ENCODE data around the gene ABCA5. TPM values are rescaled to one million over a fixed set of nuclear protein-coding genes. Genes with fewer than 3 reads are reported as not detected.

The ABCA5 gene
- total RNA-seq, 1 experiment from 2014 or later, result 4.5 TPM

GRCh38 chr17:69336996-69337395 lies 10.1 kb upstream of the ABCA5 start:
- H2BK15ac ChIP-seq (ENCODE audit: low read depth, low read length), result no peak overlapping the region
- no peak overlapping the region for H3T11ph ChIP-seq (ENCODE audit: low read length)
- no peak overlapping the region for H2AK5ac ChIP-seq (ENCODE audit: insufficient read length, low read length)
- Mint-ChIP-seq H3K27me3 (ENCODE audit: low read depth) (no peaks in the 10 kb centered on the region), H3K36me3 (ENCODE audit: insufficient read depth in 1 of 3, low read depth in 3 of 3) (peaks cover 3 to 12% (median 3%) of the 10 kb centered on the region in 3 experiments; a peak in 4 of 7 replicates), H3K4me3 (no peak overlapping the region), H3K27ac (no peak overlapping the region), H3K4me1 (peaks cover 0 to 6% of the 10 kb centered on the region in 2 experiments; a peak in 1 of 4 replicates), H3K9me3 (peaks cover 3 to 10% of the 10 kb centered on the region in 2 experiments)
- no peak overlapping the region for H2BK120ac ChIP-seq (ENCODE audit: low read depth, low read length, poor library complexity, severe bottlenecking)
- TF ChIP-seq, protein P1, sequence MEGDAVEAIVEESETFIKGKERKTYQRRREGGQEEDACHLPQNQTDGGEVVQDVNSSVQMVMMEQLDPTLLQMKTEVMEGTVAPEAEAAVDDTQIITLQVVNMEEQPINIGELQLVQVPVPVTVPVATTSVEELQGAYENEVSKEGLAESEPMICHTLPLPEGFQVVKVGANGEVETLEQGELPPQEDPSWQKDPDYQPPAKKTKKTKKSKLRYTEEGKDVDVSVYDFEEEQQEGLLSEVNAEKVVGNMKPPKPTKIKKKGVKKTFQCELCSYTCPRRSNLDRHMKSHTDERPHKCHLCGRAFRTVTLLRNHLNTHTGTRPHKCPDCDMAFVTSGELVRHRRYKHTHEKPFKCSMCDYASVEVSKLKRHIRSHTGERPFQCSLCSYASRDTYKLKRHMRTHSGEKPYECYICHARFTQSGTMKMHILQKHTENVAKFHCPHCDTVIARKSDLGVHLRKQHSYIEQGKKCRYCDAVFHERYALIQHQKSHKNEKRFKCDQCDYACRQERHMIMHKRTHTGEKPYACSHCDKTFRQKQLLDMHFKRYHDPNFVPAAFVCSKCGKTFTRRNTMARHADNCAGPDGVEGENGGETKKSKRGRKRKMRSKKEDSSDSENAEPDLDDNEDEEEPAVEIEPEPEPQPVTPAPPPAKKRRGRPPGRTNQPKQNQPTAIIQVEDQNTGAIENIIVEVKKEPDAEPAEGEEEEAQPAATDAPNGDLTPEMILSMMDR (conservative IDR thresholded peaks at IDR 0.05), result no peak
- H3K14ac ChIP-seq (ENCODE audit: insufficient read depth, low read length), result no peak overlapping the region
- no peaks in the 10 kb centered on the region for H3K9me3 ChIP-seq (ENCODE audit: control insufficient read depth, low read depth, low read length)
- no peak overlapping the region for H3K23ac ChIP-seq (ENCODE audit: insufficient read length, low read depth, low read length)
- no peak overlapping the region for H3K27ac ChIP-seq (ENCODE audit: insufficient read length, low read depth, low read length)
- H2BK20ac ChIP-seq (ENCODE audit: low read depth, low read length, poor library complexity, severe bottlenecking), result no peak overlapping the region
- H3K23me2 ChIP-seq (ENCODE audit: insufficient read length, low read depth, low read length, poor library complexity, severe bottlenecking), result no peaks in the 10 kb centered on the region
- H2BK12ac ChIP-seq (ENCODE audit: insufficient read length, low read depth, low read length), result no peak overlapping the region
- H3K56ac ChIP-seq (ENCODE audit: insufficient read length, low read depth, low read length), result no peak overlapping the region
- H2AFZ ChIP-seq (ENCODE audit: low read length), result no peak overlapping the region
- H3K79me2 ChIP-seq (ENCODE audit: insufficient read depth, low read length), result no peaks in the 10 kb centered on the region
- H3K18ac ChIP-seq (ENCODE audit: insufficient read length, low read depth, low read length), result no peak overlapping the region
- no peak for DNase-seq
- H3K9ac ChIP-seq (ENCODE audit: extremely low read depth, insufficient read length, low read length), result no peak overlapping the region
- WGBS (ENCODE audit: extremely low coverage, insufficient read length, low lambda C conversion rate), result no CpG with 5 or more reads among the region's 1 CpG
- no peak overlapping the region for H3K4ac ChIP-seq (ENCODE audit: low read depth, low read length)
- no peaks in the 10 kb centered on the region for H3K79me1 ChIP-seq (ENCODE audit: insufficient read depth, low read depth, low read length, poor library complexity, severe bottlenecking)
- no peak overlapping the region for H2BK5ac ChIP-seq (ENCODE audit: insufficient read length, low read length)
- no peaks in the 10 kb centered on the region for H3K27me3 ChIP-seq (ENCODE audit: insufficient read depth, low read length)
- no peaks in the 10 kb centered on the region for H4K20me1 ChIP-seq (ENCODE audit: control insufficient read depth, insufficient read depth, insufficient read length)
- no peak overlapping the region for H4K91ac ChIP-seq (ENCODE audit: insufficient read length, low read depth, low read length)
- no peak overlapping the region for H4K5ac ChIP-seq (ENCODE audit: insufficient read length, low read depth, low read length)
- no peaks in the 10 kb centered on the region for H3K4me1 ChIP-seq (ENCODE audit: insufficient read depth, low read length)
- H4K8ac ChIP-seq (replicated peaks; ENCODE audit: insufficient read length, low read depth, low read length), result no peak overlapping the region
- no peak overlapping the region for H3K4me2 ChIP-seq (ENCODE audit: insufficient read depth, insufficient read length, low read length)

Measured in H9 (cell line).